ENCODE measurements around the gene KRT79.

- TF ChIP-seq CTCF (IDR thresholded peaks at IDR 0.05): no peak
- TF ChIP-seq POLR2A (IDR thresholded peaks at IDR 0.05): no peak
These were observed 15.2 kb downstream of the KRT79 start for GRCh38 chr12:52818887-52819420.
